Calu3 (cell line): ENCODE measurements around the gene PTPRE. TPM values are rescaled to one million over a fixed set of nuclear protein-coding genes. Genes with fewer than 3 reads are reported as not detected.

Experiments used
- BruUV-seq: library from RNA; stranded (reverse); fragments of 400-500 nt; replicated peaks from 2 replicates; lab custom pipeline; 2021; lab: Mats Ljungman, UMichigan
- CTCF ChIA-PET: fragments of 300-600 bp; sonication (Branson Sonifier 250); formaldehyde crosslinking; loops from one replicate; lab custom pipeline; 2022; ENCODE audit warnings: antibody characterized with exemption; lab: Charles Lee
- DNase-seq: peaks from one replicate; pipeline ENCODE4 v3.0.0; 2022
- H3K27ac Mint-ChIP-seq: one replicate; pipeline ENCODE4 v1.8.0; 2022; ENCODE audit warnings: mixed read lengths; ENCODE audit not compliant: unreplicated experiment
- H3K27me3 Mint-ChIP-seq: one replicate; pipeline ENCODE4 v1.8.0; 2022; ENCODE audit warnings: mixed read lengths; ENCODE audit not compliant: unreplicated experiment
- H3K36me3 Mint-ChIP-seq: one replicate; pipeline ENCODE4 v1.8.0; 2022; ENCODE audit warnings: mild to moderate bottlenecking, moderate library complexity, mixed read lengths; ENCODE audit not compliant: insufficient read depth, unreplicated experiment
- H3K4me1 Mint-ChIP-seq: one replicate; pipeline ENCODE4 v1.8.0; 2022; ENCODE audit warnings: mild to moderate bottlenecking, low read depth, mixed read lengths; ENCODE audit not compliant: unreplicated experiment
- H3K4me3 Mint-ChIP-seq: one replicate; pipeline ENCODE4 v1.8.0; 2022; ENCODE audit warnings: mild to moderate bottlenecking, low read depth, moderate library complexity, mixed read lengths; ENCODE audit not compliant: unreplicated experiment
- H3K9me3 Mint-ChIP-seq: one replicate; pipeline ENCODE4 v1.8.0; 2022; ENCODE audit warnings: low read depth, mixed read lengths; ENCODE audit not compliant: unreplicated experiment
- CTCF ChIP-seq: fragments of 200-600 bp; IDR thresholded peaks from one replicate; pipeline ENCODE4 v1.8.0; 2022; ENCODE audit warnings: antibody characterized with exemption; ENCODE audit not compliant: unreplicated experiment
- intact Hi-C: fragments of 100-400 bp; cut with micrococcal nuclease; formaldehyde crosslinking; loops from one replicate; pipeline ENCODE4 v1.10.0; 2022; ENCODE audit not compliant: unreplicated experiment
- total RNA-seq: library from RNA; stranded (reverse); gene quantifications from 2 replicates; pipeline ENCODE4 v1.2.3, GENCODE V29; 2022

The PTPRE gene
- total RNA-seq, 1 experiment from 2014 or later, result 7.6 TPM

- DNase-seq, result no peak
- no peak for TF ChIP-seq CTCF
- no TSS peak for BruUV-seq
- Mint-ChIP-seq H3K4me1 (peaks cover 13% of the 10 kb centered on the region), H3K9me3 (no peaks in the 10 kb centered on the region), H3K36me3 (no peaks in the 10 kb centered on the region), H3K27ac (no peak overlapping the region), H3K27me3 (no peaks in the 10 kb centered on the region), H3K4me3 (no peak overlapping the region)
- CTCF ChIA-PET, result interaction anchor here (1.6 kb wide), 1 partner anchor 35 kb away, joined by 3 read pairs; no protein-coding TSS in a partner anchor
- intact Hi-C loops, result no loop called here
Measured at GRCh38 chr10:127976286-127976685, 69.4 kb downstream of the PTPRE start.

- no TSS peak for BruUV-seq
- peaks cover 13% of the 10 kb centered on the region for H3K4me1 Mint-ChIP-seq
- no peak for DNase-seq
- CTCF ChIA-PET, result interaction anchor here (1.6 kb wide), 1 partner anchor 34 kb away, joined by 3 read pairs; no protein-coding TSS in a partner anchor
- no peak overlapping the region for H3K4me3 Mint-ChIP-seq
- no peaks in the 10 kb centered on the region for H3K36me3 Mint-ChIP-seq
- H3K27me3 Mint-ChIP-seq, result no peaks in the 10 kb centered on the region
- H3K27ac Mint-ChIP-seq, result no peak overlapping the region
- TF ChIP-seq CTCF, result no peak
- intact Hi-C loops, result no loop called here
- no peaks in the 10 kb centered on the region for H3K9me3 Mint-ChIP-seq
Measured at GRCh38 chr10:127976701-127977356, 69.9 kb downstream of the PTPRE start.

- Mint-ChIP-seq H3K4me3 (peak overlapping the region; percentile 1), H3K27ac (no peak overlapping the region), H3K9me3 (no peaks in the 10 kb centered on the region), H3K4me1 (peaks cover 13% of the 10 kb centered on the region), H3K36me3 (no peaks in the 10 kb centered on the region), H3K27me3 (no peaks in the 10 kb centered on the region)
- TF ChIP-seq CTCF, result no peak
- peak; percentile 36 for DNase-seq
- CTCF ChIA-PET, result interaction anchor here (0.6 to 1.6 kb wide), 2 partner anchors 34 to 255 kb away, joined by 3 read pairs; no protein-coding TSS in a partner anchor
- intact Hi-C loops, result no loop called here
- no TSS peak for BruUV-seq
Measured at GRCh38 chr10:127977357-127978009, 70.6 kb downstream of the PTPRE start.

- H3K4me1 Mint-ChIP-seq, result peaks cover 16% of the 10 kb centered on the region
- H3K4me3 Mint-ChIP-seq, result no peak overlapping the region
- no peak for TF ChIP-seq CTCF
- H3K36me3 Mint-ChIP-seq, result peaks cover under 1% of the 10 kb centered on the region
- no peaks in the 10 kb centered on the region for H3K27me3 Mint-ChIP-seq
- no peak for DNase-seq
- no peak overlapping the region for H3K27ac Mint-ChIP-seq
- intact Hi-C loops, result no loop called here
- H3K9me3 Mint-ChIP-seq, result no peaks in the 10 kb centered on the region
- CTCF ChIA-PET, result no interaction called here
- no TSS peak for BruUV-seq
Measured at GRCh38 chr10:127978481-127978880, 71.6 kb downstream of the PTPRE start.
